Activated naive CD4-positive, alpha-beta T cell treated with Interleukin-2 at 50 U/mL for 16 hours (primary cell): Measurements from ENCODE around the gene ZNF554.
"Not testable (repeated sequence)": the region's sequence is repeated elsewhere in the genome, so short reads cannot be mapped to it uniquely, and the experiment has no call there.

Experiments used
- DNase-seq: peaks from one replicate; pipeline ENCODE4 v3.0.0-alpha.2; 2020

ZNF554 gene

GRCh38 chr19:2808129-2808941, 11.3 kb upstream of the ZNF554 start:
- no peak for DNase-seq

GRCh38 chr19:2809387-2810140, 10.1 kb upstream of the ZNF554 start:
- DNase-seq: no peak

- no peak for DNase-seq
Observed at GRCh38 chr19:2810141-2811091, 9.3 kb upstream of the ZNF554 start.

GRCh38 chr19:2811221-2811722, 8.4 kb upstream of the ZNF554 start:
- DNase-seq: no peak

- no peak for DNase-seq
Observed at GRCh38 chr19:2811735-2812413, 7.8 kb upstream of the ZNF554 start.

- no peak for DNase-seq
Observed at GRCh38 chr19:2812414-2813234, 7.0 kb upstream of the ZNF554 start.

GRCh38 chr19:2813235-2814160, 6.2 kb upstream of the ZNF554 start:
- DNase-seq: no peak

- no peak for DNase-seq
Observed at GRCh38 chr19:2814426-2814825, 5.2 kb upstream of the ZNF554 start.

GRCh38 chr19:2815191-2815614, 4.5 kb upstream of the ZNF554 start:
- DNase-seq: no peak

GRCh38 chr19:2815923-2816322, 3.7 kb upstream of the ZNF554 start:
- DNase-seq: no peak

- DNase-seq: no peak
Observed at GRCh38 chr19:2816641-2817040, 3.0 kb upstream of the ZNF554 start.

- not testable (repeated sequence) for DNase-seq
Observed at GRCh38 chr19:2817237-2817829, 2.3 kb upstream of the ZNF554 start.

GRCh38 chr19:2820112-2820702, 539 bp downstream of the ZNF554 start:
- peak; percentile 6 for DNase-seq

- DNase-seq: no peak
Observed at GRCh38 chr19:2822846-2823245, 3.2 kb downstream of the ZNF554 start.

- DNase-seq: no peak
Observed at GRCh38 chr19:2823646-2824045, 4.0 kb downstream of the ZNF554 start.

GRCh38 chr19:2824129-2824528, 4.5 kb downstream of the ZNF554 start:
- DNase-seq: no peak

GRCh38 chr19:2827022-2827421, 7.4 kb downstream of the ZNF554 start:
- no peak for DNase-seq

GRCh38 chr19:2827840-2828489, 8.3 kb downstream of the ZNF554 start:
- no peak for DNase-seq
